Mucosa of descending colon (tissue), 3 donors: ENCODE data around the gene SUOX. TPM values are rescaled to one million over a fixed set of nuclear protein-coding genes. Genes with fewer than 3 reads are reported as not detected.

ENCODE experiments used
- ATAC-seq: fragments of 200-7000 bp; cut with Tn5 transposase; one replicate; pipeline ENCODE4 v1.9.1; 2020; ENCODE audit warnings: mild to moderate bottlenecking, moderate library complexity
- DNase-seq, 3 donors: peaks; one replicate each; pipeline ENCODE4 v3.0.0-alpha.2; 2020
- H3K36me3 ChIP-seq: fragments of 200-600 bp; one replicate; pipeline ENCODE4 v1.8.0; 2021; ENCODE audit warnings: low read depth, mild to moderate bottlenecking
- H3K4me1 ChIP-seq: fragments of 200-600 bp; one replicate; pipeline ENCODE4 v1.8.0; 2021; ENCODE audit warnings: low read depth, mild to moderate bottlenecking
- H3K4me3 ChIP-seq: fragments of 200-600 bp; one replicate; pipeline ENCODE4 v1.8.0; 2021; ENCODE audit warnings: mild to moderate bottlenecking
- H3K9me3 ChIP-seq: fragments of 200-600 bp; one replicate; pipeline ENCODE4 v1.8.0; 2021; ENCODE audit warnings: mild to moderate bottlenecking
- CTCF ChIP-seq: fragments of 200-600 bp; IDR thresholded peaks from one replicate; pipeline ENCODE4 v1.8.0; 2022; ENCODE audit warnings: antibody characterized with exemption, mild to moderate bottlenecking
- intact Hi-C, 2 donors: fragments of 100-400 bp; cut with DNase I in 1 of 2; cut with micrococcal nuclease in 1 of 2; formaldehyde crosslinking; loops; one replicate each; pipeline versions ENCODE4 v1.11.0 to v1.11.1; 2022; cut with DNase I, micrococcal nuclease
- long read RNA-seq, 2 donors: library from polyadenylated mRNA; unstranded; transcript quantifications; one replicate each; pipeline ENCODE4 v2.0.0, GENCODE V29; 2019 to 2021
- total RNA-seq, 3 donors: library from RNA; stranded (reverse); fragmentation: NEBNext Ultra II Directional in 2 of 3; extraction: Animal tissue kit (Norgen Biotek cat#: 25700) in 2 of 3; gene quantifications; one replicate each; pipeline versions ENCODE4 v1.2.1 to v1.2.4, GENCODE V29; 2021 to 2023
- donor health status: DM: no; HTN: no; CAD: no; lungs with moderate emphysema.
- donor health status: DM: no; HTN: no; CAD: no.
- donor health status: DM: no; HTN: yes; CAD: no.

The SUOX gene
- 10 to 100 TPM; 29.2 to 32.0 (median 30.4) TPM for total RNA-seq
- long read RNA-seq, donor 1, transcript SUOX-201 (5 exons, 2,364 nt), result major isoform, 11 of 41 reads
- long read RNA-seq, donor 1, transcript SUOX-202 (4 exons, 2,306 nt), result minor isoform, 8 of 41 reads
- long read RNA-seq, donor 1, partial matches to known transcripts, result 3 of 41 reads
- long read RNA-seq, donor 1, other reads (novel, unspliced or antisense), result 12 of 41 reads
- long read RNA-seq, donor 2, partial matches to known transcripts, result 1 of 11 reads
- long read RNA-seq, donor 2, other reads (novel, unspliced or antisense), result 4 of 11 reads

- DNase-seq (peak; percentile 95 to 97 (median 95)), ATAC-seq (peak; percentile 98)
- H3K9me3 ChIP-seq, result no peaks in the 10 kb centered on the region
- peaks cover 8% of the 10 kb centered on the region for H3K4me1 ChIP-seq
- H3K4me3 ChIP-seq, result peak within 1 kb of the TSS; percentile 39
- TF ChIP-seq CTCF, result no peak
- intact Hi-C loops, result no loop called here
- no peaks in the 10 kb centered on the region for H3K36me3 ChIP-seq
These were observed at the start of gene SUOX for GRCh38 chr12:55996715-55997534. Gene SUOX, plus strand, starts transcription at chr12:55997276. Its CDS starts 4,946 bp downstream, at chr12:56002222.

DNA sequence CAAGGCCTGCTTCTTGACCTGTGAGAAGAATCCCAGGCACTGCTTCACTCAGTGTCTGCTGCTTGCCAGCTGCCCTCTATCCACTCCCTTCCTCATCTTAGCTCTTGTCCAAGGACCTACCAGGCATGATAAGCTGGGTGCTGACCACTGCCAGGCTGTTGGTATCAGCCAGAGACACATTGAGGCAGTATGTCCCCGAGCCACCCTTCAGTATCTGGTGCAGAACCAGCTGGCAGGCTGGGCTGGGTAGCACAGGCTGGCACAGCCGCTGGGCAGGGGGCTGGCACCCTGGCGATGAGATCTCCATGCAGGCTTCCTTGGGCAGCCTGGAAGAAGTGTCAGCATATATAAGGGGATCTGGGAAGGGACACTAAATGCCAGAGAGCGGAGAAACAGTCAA, 41.7 kb upstream of the SUOX start:
- peaks cover 6% of the 10 kb centered on the region for H3K36me3 ChIP-seq
- H3K4me1 ChIP-seq, result peaks cover 4% of the 10 kb centered on the region
- DNase-seq (no peak), ATAC-seq (no peak)
- intact Hi-C loops, result no loop called here
- no peak overlapping the region for H3K4me3 ChIP-seq
- TF ChIP-seq CTCF, result no peak
- H3K9me3 ChIP-seq, result no peaks in the 10 kb centered on the region

GRCh38 chr12:55955800-55956508, 41.1 kb upstream of the SUOX start:
- ATAC-seq (peak; percentile 65), DNase-seq (peak in 1 of 3 donors; percentile 39)
- peaks cover 4% of the 10 kb centered on the region for H3K4me1 ChIP-seq
- no peak for TF ChIP-seq CTCF
- H3K9me3 ChIP-seq, result no peaks in the 10 kb centered on the region
- peaks cover 6% of the 10 kb centered on the region for H3K36me3 ChIP-seq
- no peak overlapping the region for H3K4me3 ChIP-seq
- intact Hi-C loops, result no loop called here

GRCh38 chr12:55957106-55957859, 39.8 kb upstream of the SUOX start:
- intact Hi-C loops, result no loop called here

More at GRCh38 chr12:55957106-55957859, 39.8 kb upstream of the SUOX start:
- DNase-seq (peak in 2 of 3 donors; percentile 55 to 73), ATAC-seq (peak; percentile 86)
- no peaks in the 10 kb centered on the region for H3K36me3 ChIP-seq
- no peak for TF ChIP-seq CTCF
- H3K9me3 ChIP-seq, result no peaks in the 10 kb centered on the region
- H3K4me1 ChIP-seq, result peaks cover 4% of the 10 kb centered on the region
- H3K4me3 ChIP-seq, result no peak overlapping the region
